NT2/D1 (cell line): ENCODE data around the gene CDC6.

ENCODE experiments used
- SUZ12 ChIP-seq: IDR thresholded peaks from 2 replicates; pipeline ENCODE4 v1.6.1; 2011; ENCODE audit not compliant: insufficient read length, insufficient read depth; ENCODE audit errors: extremely low read depth
- YY1 ChIP-seq: IDR thresholded peaks from 2 replicates; pipeline ENCODE4 v1.6.1; 2011; ENCODE audit not compliant: insufficient read length, insufficient read depth
- ZNF274 ChIP-seq: IDR thresholded peaks from 2 replicates; pipeline ENCODE4 v1.6.1; 2011; ENCODE audit warnings: mild to moderate bottlenecking, low read depth, low read length

GRCh38 chr17:40293363-40293762, 5.7 kb downstream of the CDC6 start:
- no peak for TF ChIP-seq ZNF274
- no peak for TF ChIP-seq YY1
- no peak for TF ChIP-seq SUZ12
